Activated T-helper 9 cell treated with anti-CD3 and anti-CD28 coated beads, Interleukin-2, amount 50 U/mL, for 16 hours (primary cell): Measurements from ENCODE around the gene ABHD17A.

Experiments used
- DNase-seq: peaks from one replicate; pipeline ENCODE4 v3.0.0-alpha.2; 2020; ENCODE audit warnings: low read depth

ABHD17A gene

GRCh38 chr19:1864480-1865171 lies 20.7 kb downstream of the ABHD17A start:
- DNase-seq: peak; percentile 54

- DNase-seq: peak; percentile 92
Observed at GRCh38 chr19:1863638-1864479, 21.4 kb downstream of the ABHD17A start.

GRCh38 chr19:1863328-1863637 lies 22.0 kb downstream of the ABHD17A start, which contains the start of gene KLF16:
Gene KLF16 (minus strand): TSS chr19:1863579. CDS start chr19:1863497, 82 bp downstream.
- no peak for DNase-seq

GRCh38 chr19:1862424-1863327 lies 22.6 kb downstream of the ABHD17A start:
- peak; percentile 43 for DNase-seq

GRCh38 chr19:1862068-1862423 lies 23.2 kb downstream of the ABHD17A start:
- no peak for DNase-seq

GRCh38 chr19:1861599-1862031 lies 23.7 kb downstream of the ABHD17A start:
- DNase-seq: no peak

GRCh38 chr19:1860821-1861598 lies 24.3 kb downstream of the ABHD17A start:
- no peak for DNase-seq

GRCh38 chr19:1860042-1860775 lies 25.1 kb downstream of the ABHD17A start:
- DNase-seq: peak; percentile 53

GRCh38 chr19:1859331-1859781 lies 25.9 kb downstream of the ABHD17A start:
- no peak for DNase-seq

GRCh38 chr19:1858412-1859081 lies 26.7 kb downstream of the ABHD17A start:
- no peak for DNase-seq

GRCh38 chr19:1857648-1858326 lies 27.5 kb downstream of the ABHD17A start:
- DNase-seq: no peak

- DNase-seq: no peak
Observed at GRCh38 chr19:1856698-1857603, 28.3 kb downstream of the ABHD17A start.

- no peak for DNase-seq
Observed at GRCh38 chr19:1856345-1856697, 29.0 kb downstream of the ABHD17A start.

GRCh38 chr19:1855828-1856255 lies 29.5 kb downstream of the ABHD17A start:
- DNase-seq: no peak

- DNase-seq: peak; percentile 66
Observed at GRCh38 chr19:1855040-1855827, 30.1 kb downstream of the ABHD17A start.

GRCh38 chr19:1854542-1855039 lies 30.7 kb downstream of the ABHD17A start:
- DNase-seq: no peak

GRCh38 chr19:1854039-1854541 lies 31.2 kb downstream of the ABHD17A start:
- no peak for DNase-seq
